ENCODE results near the gene GPR141. TPM values are rescaled to one million over a fixed set of nuclear protein-coding genes. Genes with fewer than 3 reads are reported as not detected.
"Not testable (repeated sequence)": the region's sequence is repeated elsewhere in the genome, so short reads cannot be mapped to it uniquely, and the experiment has no call there.

GPR141 gene
- total and polyA plus RNA-seq, 2 donors (not counting 1 experiment from before 2014, with no cell fraction given) = not detected

- H3K36me3 ChIP-seq (replicated peaks in 1 of 2; ENCODE audit: control extremely low read depth in 1 of 2, control insufficient read depth in 1 of 2, extremely low read depth in 1 of 2, insufficient read depth in 2 of 2, low read length in 1 of 2) = no peaks in the 10 kb centered on the region
- Mint-ChIP-seq H3K27me3 (peaks cover 27% of the 10 kb centered on the region), H3K4me3 (no peak overlapping the region), H3K4me1 (no peaks in the 10 kb centered on the region), H3K9me3 (ENCODE audit: insufficient read depth) (no peaks in the 10 kb centered on the region), H3K27ac (no peak overlapping the region)
- H2AFZ ChIP-seq (ENCODE audit: insufficient read depth, low read depth, low read length, poor library complexity, severe bottlenecking) = no peak overlapping the region
- peaks cover 0 to 6% (median 3%) of the 10 kb centered on the region in 4 experiments for H3K27me3 ChIP-seq (replicated peaks in 1 of 4; ENCODE audit: control extremely low read depth in 1 of 4, control insufficient read depth in 3 of 4, insufficient read depth in 4 of 4, low read length in 3 of 4)
- no peak overlapping the region for H3K4me3 ChIP-seq (ENCODE audit: control extremely low read depth in 1 of 5, extremely low read depth in 1 of 5, insufficient read depth in 1 of 5, low read depth in 2 of 5, low read length in 4 of 5)
- no peak overlapping the region for H3K27ac ChIP-seq (ENCODE audit: low read length in 2 of 2)
- no peaks in the 10 kb centered on the region for H4K20me1 ChIP-seq (ENCODE audit: control insufficient read depth, insufficient read depth, low read length, poor library complexity, severe bottlenecking)
- H3K4me2 ChIP-seq (replicated peaks; ENCODE audit: low read depth, low read length, poor library complexity, severe bottlenecking) = no peak overlapping the region
- H3K79me2 ChIP-seq (ENCODE audit: control insufficient read depth, insufficient read depth, low read length) = no peaks in the 10 kb centered on the region
- ChIA-PET CTCF (no interaction called here), POLR2A (no interaction called here)
- no peak for ATAC-seq (ENCODE audit: low read depth)
- H3K4me1 ChIP-seq (ENCODE audit: control insufficient read depth in 2 of 2, insufficient read depth in 2 of 2, low read length in 2 of 2) = no peaks in the 10 kb centered on the region
- intact Hi-C loops (cut with micrococcal nuclease) = no loop called here
- no peaks in the 10 kb centered on the region for H3K9me3 ChIP-seq (ENCODE audit: control extremely low read depth in 1 of 3, control insufficient read depth in 2 of 3, insufficient read depth in 1 of 3, low read length in 2 of 3)
- H3K9ac ChIP-seq (ENCODE audit: low read length) = no peak overlapping the region
- TF ChIP-seq, protein P1, sequence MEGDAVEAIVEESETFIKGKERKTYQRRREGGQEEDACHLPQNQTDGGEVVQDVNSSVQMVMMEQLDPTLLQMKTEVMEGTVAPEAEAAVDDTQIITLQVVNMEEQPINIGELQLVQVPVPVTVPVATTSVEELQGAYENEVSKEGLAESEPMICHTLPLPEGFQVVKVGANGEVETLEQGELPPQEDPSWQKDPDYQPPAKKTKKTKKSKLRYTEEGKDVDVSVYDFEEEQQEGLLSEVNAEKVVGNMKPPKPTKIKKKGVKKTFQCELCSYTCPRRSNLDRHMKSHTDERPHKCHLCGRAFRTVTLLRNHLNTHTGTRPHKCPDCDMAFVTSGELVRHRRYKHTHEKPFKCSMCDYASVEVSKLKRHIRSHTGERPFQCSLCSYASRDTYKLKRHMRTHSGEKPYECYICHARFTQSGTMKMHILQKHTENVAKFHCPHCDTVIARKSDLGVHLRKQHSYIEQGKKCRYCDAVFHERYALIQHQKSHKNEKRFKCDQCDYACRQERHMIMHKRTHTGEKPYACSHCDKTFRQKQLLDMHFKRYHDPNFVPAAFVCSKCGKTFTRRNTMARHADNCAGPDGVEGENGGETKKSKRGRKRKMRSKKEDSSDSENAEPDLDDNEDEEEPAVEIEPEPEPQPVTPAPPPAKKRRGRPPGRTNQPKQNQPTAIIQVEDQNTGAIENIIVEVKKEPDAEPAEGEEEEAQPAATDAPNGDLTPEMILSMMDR (IDR thresholded peaks at IDR 0.05) = no peak
- no peak for TF ChIP-seq EZH2 (IDR thresholded peaks at IDR 0.05; ENCODE audit: borderline replicate concordance, insufficient read depth, low read depth, low read length, poor library complexity, severe bottlenecking)
- no peak for DNase-seq
These were observed 19.8 kb downstream of the GPR141 start for GRCh38 chr7:37703361-37703760.

- H3K27me3 ChIP-seq (replicated peaks in 1 of 4; ENCODE audit: control extremely low read depth in 1 of 4, control insufficient read depth in 3 of 4, insufficient read depth in 4 of 4, low read length in 3 of 4); H4K20me1 ChIP-seq (ENCODE audit: control insufficient read depth, insufficient read depth, low read length, poor library complexity, severe bottlenecking); H3K4me1 ChIP-seq (ENCODE audit: control insufficient read depth in 2 of 2, insufficient read depth in 2 of 2, low read length in 2 of 2); POLR2A ChIA-PET; H3K4me1 Mint-ChIP-seq; ATAC-seq (ENCODE audit: low read depth); H3K4me3 Mint-ChIP-seq; H2AFZ ChIP-seq (ENCODE audit: insufficient read depth, low read depth, low read length, poor library complexity, severe bottlenecking); H3K9me3 ChIP-seq (ENCODE audit: control extremely low read depth in 1 of 3, control insufficient read depth in 2 of 3, insufficient read depth in 1 of 3, low read length in 2 of 3); H3K9me3 Mint-ChIP-seq (ENCODE audit: insufficient read depth); H3K27ac Mint-ChIP-seq; intact Hi-C loops (cut with micrococcal nuclease); H3K27ac ChIP-seq (ENCODE audit: low read length in 2 of 2); H3K9ac ChIP-seq (ENCODE audit: low read length); H3K4me2 ChIP-seq (replicated peaks; ENCODE audit: low read depth, low read length, poor library complexity, severe bottlenecking); H3K36me3 ChIP-seq (replicated peaks in 1 of 2; ENCODE audit: control extremely low read depth in 1 of 2, control insufficient read depth in 1 of 2, extremely low read depth in 1 of 2, insufficient read depth in 2 of 2, low read length in 1 of 2); DNase-seq; H3K79me2 ChIP-seq (ENCODE audit: control insufficient read depth, insufficient read depth, low read length); H3K4me3 ChIP-seq (ENCODE audit: control extremely low read depth in 1 of 5, extremely low read depth in 1 of 5, insufficient read depth in 1 of 5, low read depth in 2 of 5, low read length in 4 of 5); CTCF ChIA-PET: not testable (repeated sequence)
- WGBS (ENCODE audit: insufficient coverage) = no CpG with 5 or more reads among the region's 4 CpGs
- peaks cover 25% of the 10 kb centered on the region for H3K27me3 Mint-ChIP-seq
These were observed 20.8 kb downstream of the GPR141 start for GRCh38 chr7:37704328-37704833.

Data from B cell (primary cell).